Limb (tissue), 2 donors: ENCODE data around the gene CNTNAP2.
A peak's percentile ranks its signal among the peaks of the same experiment; 100 is the strongest.
"Not testable (repeated sequence)": the region's sequence is repeated elsewhere in the genome, so short reads cannot be mapped to it uniquely, and the experiment has no call there.

Experiments
- DNase-seq, 2 donors: peaks; one replicate each; pipeline ENCODE4 v3.0.0-alpha.2; 2016; ENCODE audit errors: extremely low spot score in 2 of 2

CNTNAP2 gene

DNA sequence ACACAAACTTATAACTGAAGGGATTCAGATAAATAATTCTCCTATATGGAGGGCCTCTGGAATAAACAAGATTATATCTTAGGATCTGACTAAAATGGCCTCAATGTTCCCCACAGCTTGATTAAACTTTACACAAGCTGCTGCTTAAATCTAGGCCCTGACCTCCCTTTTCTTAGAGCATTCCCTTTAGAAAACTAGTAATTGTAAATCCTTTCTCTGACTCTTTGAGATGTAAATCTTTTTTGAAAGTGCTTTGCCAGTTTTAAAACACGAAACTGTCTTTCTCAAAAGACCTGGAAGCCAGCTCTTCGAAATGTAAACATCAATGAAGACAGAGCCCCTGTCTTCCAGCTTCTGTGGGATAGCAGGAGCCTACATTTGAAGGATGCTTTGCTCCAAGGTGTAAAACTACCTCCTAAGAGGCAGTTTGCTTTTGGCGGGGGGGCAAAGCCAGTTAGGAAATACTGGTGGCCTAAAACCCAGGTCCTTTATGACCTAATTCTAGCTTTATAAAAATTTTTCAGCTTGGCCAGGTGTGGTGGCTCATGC lies 758.7 kb downstream of the CNTNAP2 start:
- no peak for DNase-seq

DNA sequence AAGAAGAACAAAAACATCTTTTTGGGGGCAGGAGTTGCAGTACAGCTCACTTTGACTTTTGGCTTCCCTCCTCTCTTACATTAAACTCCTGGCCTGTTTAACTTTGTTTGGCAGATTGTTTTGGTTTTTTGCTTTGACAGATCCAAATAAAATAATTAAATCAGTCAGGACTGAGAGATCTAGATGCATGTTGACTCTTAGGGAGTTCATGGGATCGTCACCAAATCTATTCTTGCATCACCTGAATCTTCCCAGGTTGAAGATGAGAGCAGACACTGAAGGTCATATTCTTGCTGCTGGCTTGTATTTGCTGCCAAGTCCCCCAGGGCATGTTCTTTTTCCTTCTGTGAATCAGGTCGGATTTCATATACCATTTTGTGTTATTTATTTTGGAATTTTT lies 759.4 kb downstream of the CNTNAP2 start:
- DNase-seq = no peak

DNA sequence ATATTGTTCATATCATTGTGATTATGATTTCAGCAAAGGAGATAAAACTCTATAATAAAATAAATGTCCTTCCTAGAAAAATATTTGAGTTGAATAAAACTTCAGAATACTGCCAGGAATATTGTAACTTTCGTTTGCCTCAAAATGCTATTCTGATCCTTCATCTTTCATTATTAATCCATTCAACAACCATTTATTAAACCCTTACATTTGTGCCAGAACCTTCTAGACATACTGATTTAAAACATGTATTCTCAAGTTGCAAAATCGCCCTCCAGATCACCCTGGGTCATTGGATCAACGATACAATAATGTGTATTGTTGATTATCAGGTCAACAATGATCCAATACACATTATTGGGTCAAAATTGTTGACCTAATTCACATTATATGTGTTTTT lies 759.8 kb downstream of the CNTNAP2 start:
- DNase-seq = no peak

DNA sequence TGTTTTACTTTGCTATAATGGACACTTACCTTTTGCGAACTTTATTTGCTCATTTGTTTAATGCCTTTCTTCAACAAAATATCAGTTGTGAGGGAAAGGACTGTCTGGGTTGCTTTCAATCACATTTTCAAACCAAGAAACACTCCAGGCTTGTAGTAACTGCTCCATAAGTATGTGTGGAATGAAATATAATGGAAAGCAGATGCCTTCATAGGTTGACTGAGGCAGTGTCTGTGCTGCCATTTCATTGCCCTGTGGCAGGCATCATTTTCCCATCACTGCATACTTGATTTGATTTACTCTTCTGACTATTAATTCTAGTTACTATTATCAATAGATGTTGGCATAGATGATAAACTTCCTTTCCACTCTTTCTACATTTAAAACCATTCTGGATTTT lies 762.3 kb downstream of the CNTNAP2 start:
- no peak for DNase-seq

DNA sequence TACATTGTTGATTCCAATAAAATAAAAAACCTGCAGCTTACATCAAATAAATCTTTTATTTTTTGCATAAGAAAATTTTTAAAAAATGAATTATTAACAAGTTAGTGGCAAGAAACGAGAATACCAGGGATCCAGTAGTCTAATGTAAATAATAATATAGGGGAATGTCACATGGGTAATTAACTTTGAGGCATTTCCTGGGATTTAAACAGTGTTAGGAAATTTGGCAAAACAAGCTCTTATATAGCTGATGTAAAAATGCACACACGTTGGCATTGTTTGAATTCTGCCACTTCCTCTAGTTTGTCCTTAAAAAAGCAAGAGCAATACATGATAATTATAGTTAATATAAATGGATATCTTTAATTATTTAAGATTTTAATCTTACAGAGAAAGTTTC lies 768.6 kb downstream of the CNTNAP2 start:
- DNase-seq = no peak

DNA sequence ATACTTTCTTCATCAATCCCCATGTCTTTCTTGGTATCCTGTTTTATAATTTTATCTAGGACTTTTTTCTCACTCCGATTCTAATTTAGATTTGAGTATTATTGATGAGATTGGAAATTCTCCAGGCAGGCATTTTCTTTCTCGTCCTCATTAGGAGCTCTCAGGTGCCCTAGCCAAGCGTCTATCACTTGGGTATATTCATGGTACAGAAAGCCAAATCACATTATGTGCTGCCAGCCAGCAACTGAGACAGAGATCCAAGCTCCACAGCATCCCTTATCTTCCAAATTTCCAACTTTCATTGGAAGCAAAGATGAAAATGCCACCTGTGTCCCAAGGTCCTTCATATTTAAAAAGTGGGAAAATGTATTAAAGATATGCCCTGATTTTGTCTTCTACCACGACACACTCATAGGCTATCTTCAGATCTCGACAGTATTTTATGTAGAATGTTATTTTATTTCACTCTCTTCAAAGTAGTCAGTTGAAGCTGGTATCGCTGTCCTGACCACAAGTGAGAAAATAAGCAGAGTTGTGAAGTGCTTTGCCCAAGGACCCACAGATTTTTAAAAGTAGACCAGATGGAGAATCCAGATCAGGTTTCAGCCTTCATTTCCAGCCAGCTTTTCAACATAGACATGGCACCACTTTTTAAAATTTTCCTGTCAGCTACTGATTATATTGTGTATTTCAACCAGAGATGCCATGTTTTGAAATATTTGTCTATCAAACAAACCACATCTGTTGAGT lies 773.4 kb downstream of the CNTNAP2 start:
- no peak for DNase-seq

DNA sequence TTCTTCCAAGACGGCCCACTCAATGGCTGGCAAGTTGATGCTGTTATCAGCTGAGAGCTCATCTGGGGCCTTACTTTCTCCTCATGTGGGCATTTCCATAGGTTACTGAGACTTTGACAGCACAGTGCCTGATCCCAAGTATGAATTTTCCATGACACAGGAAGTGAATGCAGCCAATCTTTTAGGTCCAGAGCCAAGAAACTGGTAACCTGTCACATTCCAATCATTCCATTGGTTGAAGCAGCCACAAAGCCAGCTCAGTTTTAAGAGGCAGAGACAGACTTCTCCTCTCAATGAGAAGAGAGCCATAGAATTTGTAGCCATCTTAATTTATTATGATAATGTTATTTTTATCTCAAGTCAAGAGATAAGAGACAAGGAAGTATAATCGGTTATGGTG lies 775.5 kb downstream of the CNTNAP2 start:
- DNase-seq = no peak

DNA sequence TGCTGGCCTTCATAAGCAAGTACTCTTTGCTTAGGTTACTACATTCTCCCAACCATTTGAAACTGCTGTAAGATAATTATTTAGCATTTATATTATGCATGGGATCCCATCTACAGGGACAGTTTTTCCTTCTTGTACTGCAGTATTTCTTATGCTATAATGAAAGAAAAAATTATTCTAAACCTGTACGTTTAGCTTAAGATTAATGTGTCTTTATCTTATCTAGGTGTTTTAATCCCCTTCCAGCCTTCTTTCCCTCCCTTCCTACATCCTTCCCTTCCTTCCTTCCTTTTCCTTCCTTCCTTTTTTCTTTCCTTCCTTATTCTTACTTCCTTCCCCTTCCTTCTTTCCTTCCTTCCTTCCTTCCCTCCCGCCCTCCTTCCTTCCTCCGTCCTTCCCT lies 778.3 kb downstream of the CNTNAP2 start:
- DNase-seq = no peak

DNA sequence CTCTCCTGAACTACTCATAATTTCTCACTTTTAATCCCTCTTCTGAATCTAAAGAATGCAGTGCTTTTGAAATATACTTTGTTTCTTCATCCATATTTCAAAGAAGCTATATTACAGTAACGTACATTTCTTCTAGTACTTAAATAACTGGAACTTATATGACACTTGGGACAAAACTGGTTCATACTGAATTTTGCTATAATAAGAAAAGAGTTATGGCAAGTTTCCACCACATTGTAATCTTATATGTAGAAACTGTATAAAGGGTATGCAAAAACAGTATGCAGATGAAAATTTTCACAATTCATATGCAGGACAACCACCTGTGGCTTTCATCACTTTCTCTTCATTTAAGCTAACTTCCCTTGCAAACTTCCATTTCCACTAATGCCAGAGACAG lies 785.7 kb downstream of the CNTNAP2 start:
- DNase-seq = peak in 1 of 2 donors; percentile 13

DNA sequence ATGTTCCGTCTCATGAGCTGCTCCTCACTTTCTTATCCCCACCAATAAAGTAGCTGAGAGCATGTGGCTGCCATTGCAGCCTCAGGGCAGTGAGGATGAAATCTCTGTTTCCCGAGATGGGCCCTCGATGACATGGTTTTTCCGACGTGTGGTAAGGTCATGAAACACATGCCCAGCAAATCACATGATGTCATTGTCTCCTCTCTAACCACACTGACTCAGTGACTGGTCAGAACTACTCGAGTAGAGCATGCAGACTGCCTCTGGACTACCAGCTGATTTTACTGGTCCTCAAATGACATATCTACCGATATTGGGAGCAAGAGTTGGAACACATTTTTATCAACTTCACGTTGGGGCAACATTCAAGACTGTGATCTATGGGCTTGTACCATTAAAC lies 786.1 kb downstream of the CNTNAP2 start:
- no peak for DNase-seq

DNA sequence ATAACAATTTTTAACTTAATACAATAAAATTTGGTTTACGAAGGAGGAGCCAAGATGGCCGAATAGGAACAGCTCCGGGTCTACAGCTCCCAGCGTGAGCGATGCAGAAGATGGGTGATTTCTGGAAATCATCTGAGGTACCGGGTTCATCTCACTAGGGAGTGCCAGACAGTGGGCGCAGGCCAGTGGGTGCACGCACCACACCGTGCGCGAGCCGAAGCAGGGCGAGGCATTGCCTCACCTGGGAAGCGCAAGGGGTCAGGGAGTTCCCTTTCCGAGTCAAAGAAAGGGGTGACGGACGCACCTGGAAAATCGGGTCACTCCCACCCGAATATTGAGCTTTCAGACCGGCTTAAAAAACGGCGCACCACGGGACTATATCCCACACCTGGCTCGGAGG lies 789.1 kb downstream of the CNTNAP2 start:
- not testable (repeated sequence) for DNase-seq

DNA sequence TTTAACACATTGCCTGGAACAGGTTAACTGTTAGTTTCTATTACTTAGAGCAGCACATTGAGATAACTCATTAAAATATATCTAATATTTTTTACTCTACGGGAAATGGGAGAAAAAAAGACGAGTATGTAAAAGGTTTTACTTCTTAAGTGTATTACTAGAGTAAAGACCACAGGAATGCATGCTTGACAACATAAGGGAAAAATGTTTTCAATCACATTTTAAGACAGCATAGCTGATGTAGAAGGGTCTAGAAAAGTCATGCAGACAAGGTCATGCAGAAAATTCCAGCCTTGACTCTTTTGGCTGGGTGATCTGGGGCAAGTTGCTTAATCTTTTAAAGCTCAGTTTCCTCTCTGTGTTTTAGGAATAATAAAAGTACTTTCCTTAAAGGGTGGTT lies 806.2 kb downstream of the CNTNAP2 start:
- no peak for DNase-seq

DNA sequence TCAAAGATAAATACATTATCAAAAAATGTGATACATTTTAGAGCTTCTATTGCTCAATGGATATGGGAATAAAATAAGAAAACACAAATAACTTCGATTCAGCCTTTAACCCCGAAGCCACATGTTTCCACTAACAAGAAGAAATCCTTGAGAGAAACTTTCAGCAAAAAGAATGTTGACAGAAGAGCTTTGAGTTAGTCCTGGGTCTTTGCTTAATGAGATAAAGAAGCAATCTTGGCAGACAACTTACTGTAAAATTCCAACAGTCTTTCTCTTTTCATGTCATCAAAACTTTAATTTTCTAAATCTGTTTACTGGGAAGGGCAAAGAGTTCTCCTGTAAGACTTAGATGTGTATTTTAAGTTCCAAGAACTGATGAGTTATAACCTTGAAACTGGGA lies 810.2 kb downstream of the CNTNAP2 start:
- no peak for DNase-seq

DNA sequence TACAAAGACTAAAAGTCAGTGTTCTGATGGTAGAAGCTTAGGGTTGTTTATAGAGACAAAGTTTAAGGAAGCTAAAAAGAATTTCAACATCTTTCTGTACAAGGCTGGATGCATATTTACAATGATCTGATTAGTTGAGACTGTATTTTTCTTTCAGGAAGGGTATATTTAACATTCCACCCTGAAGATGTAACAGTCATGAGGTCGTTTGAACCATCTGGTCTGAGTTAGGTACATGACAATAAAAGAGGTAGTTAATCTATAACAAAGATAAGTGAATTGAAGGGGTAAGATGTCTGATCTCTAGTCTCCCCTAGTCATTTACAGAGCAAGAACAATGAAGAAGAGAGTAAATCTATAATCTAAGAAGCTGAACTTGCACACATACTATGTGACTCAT lies 821.2 kb downstream of the CNTNAP2 start:
- DNase-seq = no peak

DNA sequence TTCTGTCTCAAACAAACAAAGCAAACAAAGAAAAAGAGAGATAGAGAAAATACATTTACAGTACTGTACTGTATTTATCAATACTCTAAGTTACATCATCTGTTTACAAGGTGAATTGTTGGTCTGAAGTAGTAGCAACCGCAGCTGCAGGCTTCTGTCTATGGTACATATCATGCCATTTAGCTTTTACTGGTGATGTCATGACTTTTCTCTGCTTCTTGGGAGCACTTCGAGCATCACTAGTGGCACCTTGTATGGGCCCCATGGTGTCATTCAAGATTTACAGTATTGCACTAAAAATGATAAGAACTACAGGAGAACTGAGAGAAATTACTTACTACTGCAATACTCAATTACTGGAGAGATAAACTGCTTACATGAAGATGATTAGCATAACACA lies 826.9 kb downstream of the CNTNAP2 start:
- no peak for DNase-seq

DNA sequence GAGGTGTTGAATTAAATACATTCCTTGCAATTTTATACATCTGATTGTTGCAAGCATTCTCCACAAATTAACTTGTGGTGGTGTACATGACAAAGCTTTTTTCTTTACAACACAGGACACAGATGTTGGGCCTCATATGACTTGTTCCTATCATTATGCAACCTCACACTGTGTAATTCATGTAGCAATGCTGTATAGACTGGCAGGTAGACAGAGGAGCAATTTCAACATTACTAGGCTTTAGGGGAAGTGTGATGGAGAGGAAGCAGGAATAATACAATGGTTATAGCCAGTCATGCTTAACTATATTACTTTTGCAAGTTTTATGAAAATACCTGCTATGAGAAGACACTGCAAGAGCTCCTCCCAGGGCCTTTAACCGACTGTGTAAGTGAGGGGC lies 832.1 kb downstream of the CNTNAP2 start:
- no peak for DNase-seq

DNA sequence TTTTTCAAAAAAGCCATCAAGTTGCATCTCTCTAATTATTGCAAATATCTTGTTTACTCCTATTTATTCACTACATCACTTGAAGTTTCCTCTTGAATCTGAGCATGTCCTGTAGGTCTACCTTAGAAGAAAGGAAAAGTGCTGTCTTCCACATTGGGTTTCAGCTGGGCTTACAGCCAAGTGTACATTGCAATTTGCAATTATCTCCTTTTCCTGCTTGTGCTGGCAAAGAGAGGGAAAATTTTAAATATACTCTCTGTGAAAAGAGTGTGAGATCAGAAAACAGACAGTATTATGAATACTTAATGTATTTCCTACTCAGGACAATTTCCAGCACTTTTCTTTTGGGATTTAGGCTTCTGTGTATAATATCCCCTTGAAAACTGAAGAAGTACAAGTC lies 839.7 kb downstream of the CNTNAP2 start:
- DNase-seq = peak in 1 of 2 donors; percentile 20

DNA sequence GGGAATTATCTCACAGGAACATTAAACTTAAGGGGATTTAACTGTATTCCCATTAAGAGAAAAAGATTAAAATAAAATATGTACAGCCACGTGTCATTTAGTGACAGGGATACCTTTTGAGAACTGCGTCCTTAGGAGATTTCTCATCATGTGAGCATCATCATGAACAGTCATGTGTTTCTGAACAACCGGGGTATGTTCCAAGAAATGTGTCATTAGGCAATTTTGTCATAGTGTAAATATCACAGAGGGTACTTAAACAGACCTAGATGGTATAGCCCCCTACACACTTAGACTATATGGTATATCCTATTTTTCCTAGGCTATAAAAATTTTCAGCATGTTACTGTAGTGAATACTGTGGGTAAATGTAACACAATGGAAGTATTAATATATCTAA lies 840.3 kb downstream of the CNTNAP2 start:
- no peak for DNase-seq

DNA sequence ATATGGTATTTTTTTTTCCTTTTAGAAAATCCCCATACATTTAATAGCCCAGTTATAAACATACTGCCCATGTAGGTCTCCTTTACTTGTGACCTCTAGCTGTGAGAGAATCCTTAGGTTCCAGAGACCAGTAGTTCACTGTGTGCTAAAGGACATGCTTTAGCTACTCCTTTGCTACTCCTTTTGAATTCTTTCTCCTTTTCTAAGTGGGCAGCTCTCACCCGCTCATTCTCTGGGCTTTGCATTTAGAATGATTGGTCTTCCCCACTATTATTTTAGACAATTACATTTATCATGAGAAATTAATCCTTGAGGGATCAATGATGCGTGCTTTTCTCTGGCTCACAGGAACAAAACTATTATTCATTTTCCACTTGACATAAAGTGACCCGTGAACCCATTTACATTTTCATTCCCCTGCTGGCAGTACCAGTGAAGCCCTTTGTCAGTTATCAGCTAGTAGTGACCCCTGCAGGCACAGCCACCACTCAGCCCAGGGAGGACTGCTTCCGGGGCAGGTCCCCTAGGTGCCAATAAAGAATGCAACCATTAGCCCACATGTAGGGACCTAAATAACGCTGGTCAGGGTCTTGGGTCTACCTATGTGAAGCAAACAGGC lies 844.3 kb downstream of the CNTNAP2 start:
- DNase-seq = no peak

DNA sequence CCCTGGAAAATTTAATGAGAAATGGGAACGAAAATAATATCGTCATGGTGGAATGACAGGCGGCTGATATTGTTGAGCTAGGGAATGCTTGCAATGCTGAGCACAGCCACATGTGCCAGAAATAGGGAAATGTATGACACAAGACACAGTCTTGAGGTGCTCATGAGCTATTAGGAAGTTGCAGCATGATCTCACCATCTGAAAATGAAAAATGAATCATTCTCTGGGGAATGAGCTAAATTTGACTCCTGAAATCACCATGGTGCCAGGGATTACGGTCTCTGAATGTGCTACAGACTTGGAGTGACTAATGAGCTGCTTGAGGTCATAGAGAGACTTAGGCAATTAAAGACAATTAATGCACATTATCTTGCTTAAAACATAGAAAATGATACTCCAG lies 845.0 kb downstream of the CNTNAP2 start:
- peak in 1 of 2 donors; percentile 12 for DNase-seq

DNA sequence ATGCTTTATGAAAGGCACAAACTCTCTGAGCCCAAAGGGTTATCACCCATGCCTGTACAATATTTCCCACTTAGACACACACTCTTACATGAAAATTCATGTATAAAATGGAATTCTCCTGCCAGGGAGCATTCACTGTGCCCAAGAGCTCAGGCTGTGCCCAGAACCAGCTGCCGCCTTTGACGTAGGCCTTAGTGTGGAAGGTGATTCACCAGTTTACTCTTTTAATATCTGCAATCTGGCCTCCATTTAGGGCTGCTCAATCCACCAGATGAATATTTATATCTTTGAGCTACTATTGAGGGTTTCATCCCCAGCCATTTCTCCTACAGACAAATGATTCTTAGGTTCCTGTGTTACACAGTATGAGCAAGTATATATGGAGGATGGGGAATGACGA lies 849.7 kb downstream of the CNTNAP2 start:
- no peak for DNase-seq

DNA sequence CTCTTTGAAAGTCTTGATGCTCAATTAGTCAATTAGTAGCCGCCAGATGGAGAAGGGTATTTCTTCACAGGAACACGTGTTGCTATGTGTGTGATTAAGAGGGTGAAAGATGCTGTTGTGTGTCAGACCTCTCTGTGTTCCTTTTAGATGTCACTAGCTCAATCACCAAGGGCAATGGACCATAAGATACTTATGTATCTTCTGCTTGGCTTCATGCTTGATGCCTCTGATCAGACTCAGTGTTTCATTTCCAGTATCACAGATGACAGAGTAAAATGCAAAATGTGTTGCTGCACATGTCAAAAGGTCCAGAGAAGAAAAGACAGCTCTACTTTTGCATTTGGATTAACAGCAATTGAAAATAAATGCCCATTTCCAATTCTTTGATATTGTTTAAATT lies 865.9 kb downstream of the CNTNAP2 start:
- DNase-seq = no peak

DNA sequence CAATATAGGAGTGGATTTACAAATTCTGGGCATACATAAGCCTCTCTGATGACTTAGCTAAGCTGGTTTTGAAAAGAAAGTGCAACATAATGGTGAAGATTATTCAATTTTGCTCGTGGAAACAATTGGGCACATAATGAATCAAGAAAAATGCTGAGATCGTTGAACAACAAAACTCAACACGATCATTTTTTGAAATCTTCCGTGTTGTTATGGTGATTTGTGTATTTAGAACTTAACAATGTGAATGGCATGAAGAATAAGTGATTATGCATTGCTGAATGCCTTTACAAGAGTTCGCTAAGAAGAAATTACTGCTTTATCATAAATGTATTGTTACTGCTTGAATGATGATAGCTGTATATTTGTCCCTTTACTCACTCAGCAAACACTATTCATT lies 875.0 kb downstream of the CNTNAP2 start:
- DNase-seq = no peak
